ENCODE data around the gene CHST7.

CHST7 gene

GRCh38 chrX:46607916-46608315 is 34.4 kb downstream of the CHST7 start:
- no peaks in the 10 kb centered on the region for H3K36me3 ChIP-seq (ENCODE audit: control insufficient read depth, insufficient read depth, low read length)
- no peaks in the 10 kb centered on the region for H3K4me1 ChIP-seq (ENCODE audit: control insufficient read depth, insufficient read depth, low read length, poor library complexity, severe bottlenecking)
- no peak overlapping the region for H3K27ac ChIP-seq (ENCODE audit: low read depth, low read length, severe bottlenecking)
- WGBS, 2 experiments (ENCODE audit: insufficient coverage in 2 of 2) = 56 to 96% methylated on average over 4 to 5 of the region's 11 CpGs
- no peaks in the 10 kb centered on the region for H3K9me3 ChIP-seq (ENCODE audit: control insufficient read depth, low read length)
- H3K4me3 ChIP-seq (ENCODE audit: extremely low read depth, insufficient read depth, low read length, poor library complexity, severe bottlenecking) = no peak overlapping the region

GRCh38 chrX:46610070-46610658 is 36.6 kb downstream of the CHST7 start:
- WGBS, 2 experiments (ENCODE audit: insufficient coverage in 2 of 2) = 92% methylated on average over 2 of the region's 5 CpGs; no CpG with 5 or more reads in 1 of the 2 experiments
- H3K4me3 ChIP-seq (ENCODE audit: extremely low read depth, insufficient read depth, low read length, poor library complexity, severe bottlenecking) = no peak overlapping the region
- no peaks in the 10 kb centered on the region for H3K9me3 ChIP-seq (ENCODE audit: control insufficient read depth, low read length)
- no peaks in the 10 kb centered on the region for H3K36me3 ChIP-seq (ENCODE audit: control insufficient read depth, insufficient read depth, low read length)
- H3K27ac ChIP-seq (ENCODE audit: low read depth, low read length, severe bottlenecking) = no peak overlapping the region
- no peaks in the 10 kb centered on the region for H3K4me1 ChIP-seq (ENCODE audit: control insufficient read depth, insufficient read depth, low read length, poor library complexity, severe bottlenecking)

- Histone ChIP-seq H3K4me1 (ENCODE audit: control insufficient read depth, insufficient read depth, low read length, poor library complexity, severe bottlenecking) (no peaks in the 10 kb centered on the region), H3K4me3 (ENCODE audit: extremely low read depth, insufficient read depth, low read length, poor library complexity, severe bottlenecking) (no peak overlapping the region), H3K36me3 (ENCODE audit: control insufficient read depth, insufficient read depth, low read length) (no peaks in the 10 kb centered on the region), H3K9me3 (ENCODE audit: control insufficient read depth, low read length) (no peaks in the 10 kb centered on the region), H3K27ac (ENCODE audit: low read depth, low read length, severe bottlenecking) (no peak overlapping the region)
- 91 to 94% methylated on average over 4 to 6 of the region's 13 CpGs for WGBS, 2 experiments (ENCODE audit: insufficient coverage in 2 of 2)
Observed at GRCh38 chrX:46611658-46612362, 38.2 kb downstream of the CHST7 start.

GRCh38 chrX:46617906-46618305 is 44.3 kb downstream of the CHST7 start:
- Histone ChIP-seq H3K9me3 (ENCODE audit: control insufficient read depth, low read length) (no peaks in the 10 kb centered on the region), H3K4me3 (ENCODE audit: extremely low read depth, insufficient read depth, low read length, poor library complexity, severe bottlenecking) (no peak overlapping the region), H3K27ac (ENCODE audit: low read depth, low read length, severe bottlenecking) (no peak overlapping the region), H3K36me3 (ENCODE audit: control insufficient read depth, insufficient read depth, low read length) (no peaks in the 10 kb centered on the region), H3K4me1 (ENCODE audit: control insufficient read depth, insufficient read depth, low read length, poor library complexity, severe bottlenecking) (no peaks in the 10 kb centered on the region)

- Histone ChIP-seq H3K36me3 (ENCODE audit: control insufficient read depth, insufficient read depth, low read length) (no peaks in the 10 kb centered on the region), H3K4me1 (ENCODE audit: control insufficient read depth, insufficient read depth, low read length, poor library complexity, severe bottlenecking) (no peaks in the 10 kb centered on the region), H3K4me3 (ENCODE audit: extremely low read depth, insufficient read depth, low read length, poor library complexity, severe bottlenecking) (no peak overlapping the region), H3K9me3 (ENCODE audit: control insufficient read depth, low read length) (no peaks in the 10 kb centered on the region), H3K27ac (ENCODE audit: low read depth, low read length, severe bottlenecking) (no peak overlapping the region)
Observed at GRCh38 chrX:46618947-46619346, 45.4 kb downstream of the CHST7 start.

GRCh38 chrX:46620505-46620904 is 46.9 kb downstream of the CHST7 start:
- 100% methylated on average over 3 of the region's 4 CpGs for WGBS, 2 experiments (ENCODE audit: insufficient coverage in 2 of 2)
- Histone ChIP-seq H3K36me3 (ENCODE audit: control insufficient read depth, insufficient read depth, low read length) (no peaks in the 10 kb centered on the region), H3K4me1 (ENCODE audit: control insufficient read depth, insufficient read depth, low read length, poor library complexity, severe bottlenecking) (no peaks in the 10 kb centered on the region), H3K27ac (ENCODE audit: low read depth, low read length, severe bottlenecking) (no peak overlapping the region), H3K4me3 (ENCODE audit: extremely low read depth, insufficient read depth, low read length, poor library complexity, severe bottlenecking) (no peak overlapping the region), H3K9me3 (ENCODE audit: control insufficient read depth, low read length) (no peaks in the 10 kb centered on the region)

GRCh38 chrX:46621572-46621971 is 48.0 kb downstream of the CHST7 start:
- H3K9me3 ChIP-seq (ENCODE audit: control insufficient read depth, low read length) = no peaks in the 10 kb centered on the region
- no CpG with 5 or more reads among the region's 3 CpGs for WGBS, 2 experiments (ENCODE audit: insufficient coverage in 2 of 2)
- H3K27ac ChIP-seq (ENCODE audit: low read depth, low read length, severe bottlenecking) = no peak overlapping the region
- no peaks in the 10 kb centered on the region for H3K36me3 ChIP-seq (ENCODE audit: control insufficient read depth, insufficient read depth, low read length)
- no peaks in the 10 kb centered on the region for H3K4me1 ChIP-seq (ENCODE audit: control insufficient read depth, insufficient read depth, low read length, poor library complexity, severe bottlenecking)
- no peak overlapping the region for H3K4me3 ChIP-seq (ENCODE audit: extremely low read depth, insufficient read depth, low read length, poor library complexity, severe bottlenecking)

- Histone ChIP-seq H3K27ac (ENCODE audit: low read depth, low read length, severe bottlenecking) (no peak overlapping the region), H3K9me3 (ENCODE audit: control insufficient read depth, low read length) (no peaks in the 10 kb centered on the region), H3K4me1 (ENCODE audit: control insufficient read depth, insufficient read depth, low read length, poor library complexity, severe bottlenecking) (peaks cover 9% of the 10 kb centered on the region), H3K4me3 (ENCODE audit: extremely low read depth, insufficient read depth, low read length, poor library complexity, severe bottlenecking) (no peak overlapping the region), H3K36me3 (ENCODE audit: control insufficient read depth, insufficient read depth, low read length) (no peaks in the 10 kb centered on the region)
- WGBS, 2 experiments (ENCODE audit: insufficient coverage in 2 of 2) = 100% methylated on average over 3 of the region's 6 CpGs; no CpG with 5 or more reads in 1 of the 2 experiments
Observed at GRCh38 chrX:46624090-46624786, 50.7 kb downstream of the CHST7 start.

GRCh38 chrX:46626566-46626965 is 53.0 kb downstream of the CHST7 start:
- WGBS, 2 experiments (ENCODE audit: insufficient coverage in 2 of 2) = 100% methylated on average over 3 of the region's 7 CpGs; no CpG with 5 or more reads in 1 of the 2 experiments
- H3K9me3 ChIP-seq (ENCODE audit: control insufficient read depth, low read length) = no peaks in the 10 kb centered on the region
- no peak overlapping the region for H3K27ac ChIP-seq (ENCODE audit: low read depth, low read length, severe bottlenecking)
- no peak overlapping the region for H3K4me3 ChIP-seq (ENCODE audit: extremely low read depth, insufficient read depth, low read length, poor library complexity, severe bottlenecking)
- H3K4me1 ChIP-seq (ENCODE audit: control insufficient read depth, insufficient read depth, low read length, poor library complexity, severe bottlenecking) = peaks cover 9% of the 10 kb centered on the region
- H3K36me3 ChIP-seq (ENCODE audit: control insufficient read depth, insufficient read depth, low read length) = no peaks in the 10 kb centered on the region

GRCh38 chrX:46627062-46627461 is 53.5 kb downstream of the CHST7 start:
- WGBS, 2 experiments (ENCODE audit: insufficient coverage in 2 of 2) = 100% methylated on average over 2 of the region's 4 CpGs; no CpG with 5 or more reads in 1 of the 2 experiments

More at GRCh38 chrX:46627062-46627461, 53.5 kb downstream of the CHST7 start:
- Histone ChIP-seq H3K9me3 (ENCODE audit: control insufficient read depth, low read length) (no peaks in the 10 kb centered on the region), H3K4me1 (ENCODE audit: control insufficient read depth, insufficient read depth, low read length, poor library complexity, severe bottlenecking) (peaks cover 9% of the 10 kb centered on the region), H3K4me3 (ENCODE audit: extremely low read depth, insufficient read depth, low read length, poor library complexity, severe bottlenecking) (no peak overlapping the region), H3K36me3 (ENCODE audit: control insufficient read depth, insufficient read depth, low read length) (no peaks in the 10 kb centered on the region), H3K27ac (ENCODE audit: low read depth, low read length, severe bottlenecking) (no peak overlapping the region)

All from mesodermal cell (in vitro differentiated cells).